Tibial nerve (tissue), 3 donors: ENCODE measurements around the gene RPS6KA2.

Experiments used
- CTCF ChIP-seq, 5 experiments: fragments of 200-600 bp in 3 of 5; fragments of 450-650 bp in 2 of 5; sonication (generic) in 3 of 5; IDR thresholded peaks; one replicate each; pipeline ENCODE4 v1.5.1; 2016 to 2019; ENCODE audit warnings: antibody characterized with exemption in 5 of 5, mild to moderate bottlenecking in 3 of 5, moderate library complexity in 2 of 5
- POLR2A ChIP-seq, 2 donors: fragments of 450-650 bp; IDR thresholded peaks; one replicate each; pipeline ENCODE4 v1.6.1; 2017; ENCODE audit warnings: antibody characterized with exemption in 2 of 2, mild to moderate bottlenecking in 2 of 2, moderate library complexity in 2 of 2

DNA sequence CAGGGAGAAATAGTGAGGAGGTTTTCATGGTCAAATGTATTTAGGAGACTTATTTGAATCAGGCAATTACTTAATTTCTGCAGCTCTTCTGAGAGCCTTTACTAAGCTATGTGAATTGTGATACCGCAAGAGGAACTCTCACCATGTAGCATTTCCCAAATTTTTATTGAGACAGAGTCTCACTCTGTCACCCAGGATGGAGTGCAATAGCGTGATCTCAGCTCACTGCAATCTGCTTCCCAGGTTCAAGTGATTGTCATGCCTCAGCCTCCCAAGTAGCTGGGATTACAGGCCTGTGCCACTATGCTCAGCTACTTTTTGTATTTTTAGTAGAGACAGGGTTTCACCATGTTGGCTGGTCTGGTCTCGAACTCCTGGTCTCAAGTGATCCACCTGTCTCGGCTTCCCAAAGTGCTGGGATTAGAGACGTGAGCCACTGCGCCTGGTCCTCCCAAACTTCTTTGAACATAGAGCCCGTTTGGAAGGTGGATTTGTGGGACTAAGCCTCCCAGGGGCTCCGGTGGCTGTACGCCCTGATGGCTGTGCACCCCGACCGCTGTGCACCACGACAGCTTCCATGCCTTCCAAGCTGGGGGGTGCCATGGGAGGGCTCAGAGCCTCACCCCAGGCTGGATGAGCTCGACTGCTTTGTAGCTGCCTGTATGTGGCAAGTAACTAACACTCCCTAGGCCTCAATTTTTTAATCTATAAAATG is 238.6 kb downstream of the RPS6KA2 start:
- no peak for TF ChIP-seq CTCF (IDR thresholded peaks at IDR 0.05)
- no peak for TF ChIP-seq POLR2A (IDR thresholded peaks at IDR 0.05)
